Sciatic nerve (tissue), 2 donors: ENCODE data around the gene KBTBD4. TPM values are rescaled to one million over a fixed set of nuclear protein-coding genes. Genes with fewer than 3 reads are reported as not detected.
A peak's percentile ranks its signal among the peaks of the same experiment; 100 is the strongest.
"Not testable (repeated sequence)": the region's sequence is repeated elsewhere in the genome, so short reads cannot be mapped to it uniquely, and the experiment has no call there.

Experiments used
- ATAC-seq: fragments of 200-7000 bp; cut with Tn5 transposase; one replicate; pipeline ENCODE4 v1.9.1; 2020; ENCODE audit warnings: mild to moderate bottlenecking, moderate library complexity
- DNase-seq: peaks from one replicate; pipeline ENCODE4 v3.0.0-alpha.2; 2020; ENCODE audit warnings: low spot score
- intact Hi-C: fragments of 100-400 bp; cut with DNase I; formaldehyde crosslinking; loops from one replicate; pipeline ENCODE4 v1.14.2; 2022
- total RNA-seq: library from RNA; stranded (reverse); fragmentation: NEBNext Ultra II Directional; extraction: Animal tissue kit (Norgen Biotek cat#: 25700); gene quantifications from one replicate; pipeline ENCODE4 v1.2.1, GENCODE V29; 2021
- donor health status: DM: no; HTN: no; CAD: no.
- donor health status: DM: no; HTN: no; CAD: no.

Gene KBTBD4
- total RNA-seq, 1 donor from 2014 or later = 12.5 TPM

DNA sequence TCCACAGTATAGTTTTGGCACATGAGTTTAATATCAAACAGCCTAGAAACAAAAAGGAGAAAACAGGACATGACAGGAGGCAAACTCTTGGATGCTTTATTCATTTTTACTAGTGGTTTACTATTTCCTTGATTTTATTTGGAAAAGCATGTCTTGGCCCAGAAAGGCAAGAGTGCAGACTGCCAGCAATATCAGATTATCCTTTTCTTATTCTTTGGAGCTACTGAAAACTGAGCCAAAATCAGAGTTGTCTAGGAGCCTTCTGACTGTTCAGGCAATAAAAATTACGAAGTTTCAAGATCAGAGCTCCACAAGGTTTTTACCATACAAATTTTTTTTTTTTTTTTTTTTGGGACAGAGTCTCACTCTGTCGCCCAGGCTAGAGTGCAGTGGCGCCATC, 41.9 kb downstream of the KBTBD4 start:
- DNase-seq = no peak
- peak; percentile 62 for ATAC-seq
- intact Hi-C loops = no loop called here

DNA sequence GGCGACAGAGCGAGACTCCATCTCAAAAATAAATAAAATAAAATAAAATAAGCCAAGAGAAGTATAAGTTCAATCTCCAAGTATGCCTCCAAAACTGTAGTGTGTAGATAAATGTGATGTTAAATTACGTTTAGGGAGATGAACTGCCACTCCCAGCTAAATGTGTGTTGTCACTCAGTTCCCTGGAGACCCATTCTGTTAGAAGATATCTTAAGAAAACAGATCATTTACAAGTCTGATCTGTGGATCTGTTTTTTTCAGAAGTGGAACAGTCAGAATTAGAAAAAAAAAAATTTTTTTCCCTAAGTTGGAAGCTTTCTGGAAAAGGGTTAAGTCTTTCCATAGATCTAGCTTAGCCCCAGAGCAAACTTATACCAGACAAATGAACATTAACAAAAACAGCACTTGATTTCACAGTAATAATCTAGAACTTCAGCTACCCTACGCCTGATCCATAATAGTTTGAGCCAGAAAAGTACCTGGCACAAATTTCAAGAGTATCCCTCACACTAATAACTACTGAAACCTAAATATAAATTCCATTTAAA, 44.0 kb downstream of the KBTBD4 start:
- intact Hi-C loops = no loop called here
- DNase-seq = no peak
- ATAC-seq = no peak

DNA sequence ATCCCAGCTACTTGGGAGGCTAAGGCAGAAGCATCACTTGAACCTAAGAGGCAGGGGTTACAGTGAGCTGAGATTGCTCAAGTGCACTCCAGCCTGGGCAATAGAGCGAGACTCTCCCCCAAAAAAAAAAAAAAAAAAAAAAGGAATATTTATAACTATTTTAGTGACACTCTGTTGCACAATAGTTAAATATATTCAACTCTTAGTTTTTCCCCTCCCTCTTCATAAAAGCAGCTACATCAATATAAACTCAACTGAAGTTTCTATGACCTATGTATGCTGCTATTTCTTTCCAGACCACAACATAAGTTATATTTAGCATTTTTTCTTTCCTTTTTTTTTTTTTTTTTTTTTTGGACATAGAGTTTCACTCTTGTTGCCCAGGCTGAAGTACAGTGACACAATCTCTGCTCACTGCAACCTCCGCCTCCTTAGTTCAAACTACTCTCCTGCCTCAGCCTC, 45.0 kb downstream of the KBTBD4 start:
- DNase-seq = no peak
- ATAC-seq = peak; percentile 9
- intact Hi-C loops = no loop called here

DNA sequence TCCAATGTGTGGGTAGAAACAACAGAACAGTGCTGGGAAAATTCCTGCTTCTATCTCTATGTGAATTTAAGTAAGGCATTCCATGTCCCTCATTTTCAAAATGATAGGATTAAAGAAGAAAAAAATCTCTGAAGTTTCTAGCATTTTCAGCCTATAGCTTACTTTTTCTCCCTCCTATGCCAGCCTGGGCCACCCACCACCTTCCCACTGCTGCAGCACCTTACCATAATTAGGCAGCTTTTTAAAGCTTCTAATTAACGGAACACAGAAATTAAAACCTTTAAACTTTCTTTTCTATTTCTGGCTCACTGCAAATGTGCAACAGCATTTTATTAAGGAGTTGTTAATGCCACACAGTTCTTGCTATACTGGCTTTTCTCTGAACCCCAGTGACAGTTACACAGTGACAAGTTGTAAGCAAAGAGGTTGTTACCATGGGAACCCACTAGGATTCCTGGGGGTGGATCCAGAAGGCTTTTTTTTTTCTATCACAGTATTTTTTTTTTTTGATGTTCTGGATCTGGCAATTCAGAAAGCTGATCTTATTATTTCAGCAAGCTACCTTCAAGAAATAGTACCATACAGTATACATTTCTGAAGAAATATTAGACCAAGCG, 46.1 kb downstream of the KBTBD4 start:
- intact Hi-C loops = no loop called here
- DNase-seq (no peak), ATAC-seq (no peak)

DNA sequence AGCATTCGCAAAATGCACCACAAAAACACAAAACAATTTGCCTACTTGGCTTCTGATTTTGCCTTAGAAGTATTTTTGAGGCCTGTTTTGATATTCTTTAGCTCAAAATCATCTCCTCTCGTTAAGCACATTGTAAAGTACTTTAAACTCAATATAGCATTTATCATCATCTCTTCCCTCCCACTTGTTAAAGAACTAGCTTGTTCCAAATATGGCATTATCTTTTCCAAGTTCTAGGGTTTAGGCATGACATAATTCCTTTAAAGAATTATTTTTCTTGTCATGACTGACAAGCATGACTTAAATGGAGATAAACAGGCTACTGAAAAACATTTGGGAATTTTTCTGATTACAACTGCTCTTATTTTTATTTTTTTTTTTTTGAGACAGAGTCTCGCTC, 47.1 kb downstream of the KBTBD4 start:
- DNase-seq (no peak), ATAC-seq (no peak)
- intact Hi-C loops = no loop called here

DNA sequence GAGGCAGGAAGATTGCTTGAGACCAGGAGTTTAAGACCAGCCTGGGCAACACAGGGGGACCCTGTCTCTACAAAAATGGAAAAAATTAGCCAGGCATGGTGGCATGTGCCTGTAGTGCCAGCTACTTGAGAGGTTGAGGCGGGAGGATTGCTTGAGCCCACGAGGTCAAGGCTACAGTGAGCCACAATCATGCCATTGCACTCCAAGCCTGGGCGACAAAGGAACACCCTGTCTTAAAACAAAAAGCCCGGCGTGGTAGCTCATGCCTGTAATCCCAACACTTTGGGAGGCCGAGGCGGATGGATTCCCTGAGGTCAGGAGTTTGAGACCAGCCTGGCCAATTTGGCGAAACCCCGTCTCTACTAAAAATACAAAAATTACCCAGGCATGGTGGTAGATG, 48.0 kb downstream of the KBTBD4 start:
- intact Hi-C loops, DNase-seq, ATAC-seq: not testable (repeated sequence)

DNA sequence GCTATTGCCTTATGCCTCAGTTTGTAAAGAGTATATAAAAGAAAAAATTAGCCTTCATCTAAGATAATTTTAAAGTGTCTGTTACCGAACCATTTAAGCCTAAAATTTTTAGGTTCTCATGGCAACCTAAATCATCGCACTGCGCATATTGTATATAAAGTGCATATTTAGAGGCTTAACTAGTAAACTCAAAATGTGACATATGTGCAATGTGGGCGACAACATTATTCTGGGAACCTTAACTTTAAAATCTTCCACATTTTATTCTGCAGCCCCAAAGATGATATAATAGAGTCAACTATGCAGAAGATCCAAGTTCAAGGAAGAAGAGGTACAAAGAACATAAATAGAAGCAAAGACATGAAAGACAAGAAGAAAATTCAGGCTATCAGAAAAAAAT, 48.8 kb downstream of the KBTBD4 start:
- ATAC-seq = no peak
- no peak for DNase-seq
- intact Hi-C loops = no loop called here

DNA sequence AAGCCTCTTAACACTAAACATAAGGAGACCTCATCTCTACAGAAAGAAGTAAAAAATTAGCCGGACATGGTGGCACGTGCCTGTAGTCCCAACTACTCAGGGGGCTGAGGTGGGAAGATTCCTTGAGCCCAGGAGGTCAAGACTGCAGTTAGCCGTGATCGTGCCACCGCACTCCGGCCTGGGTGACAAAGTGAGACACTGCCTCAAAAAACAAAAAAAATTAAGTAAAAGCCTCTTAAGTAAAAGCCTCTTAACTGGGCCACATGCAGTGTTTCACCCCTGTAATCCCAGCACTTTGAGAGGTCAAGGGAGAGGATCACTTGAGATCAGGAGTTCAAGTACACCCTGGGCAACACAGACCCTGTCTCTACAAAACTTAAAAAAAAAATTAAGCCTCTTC, 51.6 kb downstream of the KBTBD4 start:
- DNase-seq = no peak
- ATAC-seq = no peak
- intact Hi-C loops = no loop called here

DNA sequence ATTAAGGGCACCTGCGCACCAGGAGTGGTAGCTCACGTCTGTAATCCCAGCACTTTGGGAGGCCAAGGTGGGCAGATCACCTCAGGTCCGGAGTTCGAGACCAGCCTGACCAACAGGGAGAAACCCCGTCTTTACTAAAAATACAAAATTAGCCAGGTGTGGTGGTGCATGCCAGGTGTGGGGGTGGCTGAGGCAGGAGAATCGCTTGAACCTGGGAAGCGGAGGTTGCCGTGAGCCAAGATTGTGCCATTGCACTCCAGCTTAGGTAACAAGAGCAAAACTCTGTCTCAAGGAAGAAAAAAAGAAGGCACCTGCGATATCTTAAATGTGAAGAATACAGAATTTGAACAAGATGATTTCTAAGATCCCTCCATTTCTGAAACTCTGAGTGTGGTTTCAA, 52.7 kb downstream of the KBTBD4 start:
- DNase-seq, intact Hi-C loops, ATAC-seq: not testable (repeated sequence)

DNA sequence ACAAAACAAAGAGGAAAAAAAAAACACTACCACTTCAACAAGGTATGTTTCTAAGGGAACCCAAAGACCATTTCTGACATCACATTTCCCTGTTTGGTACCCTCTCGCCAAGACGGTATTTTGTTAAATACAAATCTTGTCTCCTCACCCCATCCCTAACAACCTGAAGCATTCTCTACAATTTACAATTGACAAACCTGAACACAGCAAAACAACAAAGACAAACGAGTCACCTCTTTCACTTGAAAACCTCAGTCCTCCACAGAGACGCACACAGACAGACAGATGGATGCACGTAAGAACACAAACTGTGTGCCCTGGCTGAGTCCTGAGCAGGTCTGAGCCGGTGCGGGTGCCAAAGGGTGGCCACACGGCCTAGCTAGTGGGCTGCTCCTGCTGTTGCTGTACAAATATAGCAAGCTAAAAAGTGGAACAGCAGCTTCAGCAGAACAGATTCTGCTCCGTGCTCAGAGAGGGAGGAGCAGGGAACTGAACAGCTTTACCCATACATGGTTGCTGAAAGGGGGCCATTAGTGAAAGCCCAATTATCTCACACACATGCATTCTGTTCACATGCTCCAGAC, 54.4 kb downstream of the KBTBD4 start:
- DNase-seq (no peak), ATAC-seq (peak; percentile 59)
- intact Hi-C loops = no loop called here

DNA sequence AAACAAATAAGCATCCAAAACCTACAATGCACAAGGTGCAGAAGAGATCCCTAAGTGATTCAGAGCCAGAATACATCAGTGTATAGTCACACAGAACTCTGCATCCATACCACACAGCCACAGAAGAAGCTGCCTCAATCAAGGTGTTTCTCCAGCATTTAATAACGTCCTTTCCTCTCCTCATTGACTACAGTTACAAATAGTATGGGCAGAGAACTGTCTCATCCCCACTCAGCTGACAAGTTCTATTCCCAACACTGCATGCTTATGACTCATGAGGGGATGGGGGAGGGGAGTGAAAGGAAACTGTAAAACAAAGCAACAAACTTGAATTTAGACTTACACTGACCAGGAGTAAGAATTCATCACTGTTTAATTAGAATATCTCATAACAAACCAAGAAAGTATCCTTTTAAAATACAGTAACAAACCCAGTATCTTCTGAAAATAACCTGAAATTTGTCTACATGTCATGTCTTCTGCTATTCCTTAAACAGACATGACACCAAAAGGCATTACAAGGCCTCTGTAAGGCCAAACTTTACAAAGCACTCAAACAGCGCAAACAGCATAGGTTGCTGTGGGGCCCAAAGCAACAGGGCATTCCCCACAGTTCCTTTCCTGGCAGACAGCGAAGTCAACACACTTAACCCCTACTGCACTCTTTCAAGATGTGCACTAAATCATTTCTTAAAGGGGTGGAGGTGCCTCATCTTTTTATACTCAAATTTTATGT, 55.1 kb downstream of the KBTBD4 start:
- DNase-seq = no peak
- intact Hi-C loops = no loop called here
- ATAC-seq = peak; percentile 91

Other genes with a start within 250 kb of the KBTBD4 start
- gene MYBPC3, start 226.3 kb downstream of the KBTBD4 start, total RNA-seq = 0.53 TPM
- gene SPI1, start 200.4 kb downstream of the KBTBD4 start, total RNA-seq = 47.0 TPM
- 55.5 TPM for gene SLC39A13, start 170.4 kb downstream of the KBTBD4 start, total RNA-seq
- gene PSMC3, start 152.5 kb downstream of the KBTBD4 start, total RNA-seq = 97.5 TPM
- gene RAPSN, start 129.8 kb downstream of the KBTBD4 start, total RNA-seq = 4.9 TPM
- gene CELF1, start 25.8 kb downstream of the KBTBD4 start, total RNA-seq = 113 TPM
- gene PTPMT1, start 13.4 kb downstream of the KBTBD4 start, total RNA-seq = 31.3 TPM
- 46.0 TPM for gene NDUFS3, start 104 bp upstream of the KBTBD4 start, total RNA-seq
- 3.0 TPM for gene FAM180B, start 7.7 kb upstream of the KBTBD4 start, total RNA-seq
- gene C1QTNF4, start 15.4 kb upstream of the KBTBD4 start, total RNA-seq = 5.0 TPM
- 41.4 TPM for gene MTCH2, start 63.6 kb upstream of the KBTBD4 start, total RNA-seq
- gene AGBL2, start 136.4 kb upstream of the KBTBD4 start, total RNA-seq = 1.8 TPM
- 153 TPM for gene FNBP4, start 188.4 kb upstream of the KBTBD4 start, total RNA-seq